ENCODE data around the gene S100A12.

The S100A12 gene

DNA sequence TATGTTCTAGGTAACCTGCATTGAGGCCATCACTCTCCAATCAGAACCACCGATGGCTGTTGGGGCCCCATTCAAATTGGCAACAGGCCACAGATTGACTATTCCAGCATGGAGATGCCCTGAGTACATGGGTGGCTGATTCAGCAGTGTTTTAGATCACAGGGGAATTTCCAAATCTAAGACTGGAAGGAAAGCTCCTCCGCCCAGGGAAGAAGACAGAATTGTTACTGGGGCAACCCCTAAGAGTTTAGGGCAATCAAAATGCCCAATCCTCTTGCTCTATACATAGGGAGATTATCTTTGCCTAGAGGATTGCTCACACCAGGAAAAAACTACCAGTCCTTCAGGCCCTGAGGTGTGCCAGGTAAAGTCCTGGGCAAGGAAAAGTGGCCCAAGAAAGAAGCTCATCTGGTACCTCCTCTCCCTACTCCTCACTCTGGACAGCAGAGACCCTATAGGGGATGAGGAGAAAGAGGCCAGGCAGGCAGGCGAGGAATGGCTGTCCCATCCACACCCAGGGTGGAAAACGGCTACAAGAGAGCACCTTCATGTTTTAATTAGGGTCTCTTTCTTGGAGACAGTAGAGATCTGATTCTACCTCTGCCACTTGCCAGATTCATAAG lies 9.6 kb upstream of the S100A12 start:
- TF ChIP-seq GATA3 (IDR thresholded peaks at IDR 0.05; ENCODE audit: low read depth, low read length), result no peak
- no peak for TF ChIP-seq GATA2 (IDR thresholded peaks at IDR 0.05; ENCODE audit: low read depth, low read length)

DNA sequence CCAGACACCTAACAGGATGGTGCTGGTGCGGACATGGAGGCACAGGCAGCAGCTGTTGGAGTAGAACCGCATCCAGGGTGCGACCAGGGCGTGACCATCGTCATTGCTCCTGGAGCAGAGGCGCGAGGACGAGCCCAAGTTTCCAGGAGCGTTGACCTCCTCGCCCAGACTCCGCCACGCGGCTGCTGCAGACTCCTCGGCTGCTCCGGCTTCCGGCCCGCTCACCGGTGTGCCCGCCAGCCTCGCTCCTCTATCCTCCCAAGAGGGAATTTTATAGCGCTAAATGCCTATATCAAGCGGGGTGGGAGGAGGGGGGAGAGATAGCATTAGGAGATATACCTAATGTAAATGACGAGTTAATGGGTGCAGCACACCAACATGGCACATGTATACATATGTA lies 5.3 kb upstream of the S100A12 start:
- TF ChIP-seq GATA2 (IDR thresholded peaks at IDR 0.05; ENCODE audit: low read depth, low read length) (no peak), GATA3 (IDR thresholded peaks at IDR 0.05; ENCODE audit: low read depth, low read length) (no peak)

DNA sequence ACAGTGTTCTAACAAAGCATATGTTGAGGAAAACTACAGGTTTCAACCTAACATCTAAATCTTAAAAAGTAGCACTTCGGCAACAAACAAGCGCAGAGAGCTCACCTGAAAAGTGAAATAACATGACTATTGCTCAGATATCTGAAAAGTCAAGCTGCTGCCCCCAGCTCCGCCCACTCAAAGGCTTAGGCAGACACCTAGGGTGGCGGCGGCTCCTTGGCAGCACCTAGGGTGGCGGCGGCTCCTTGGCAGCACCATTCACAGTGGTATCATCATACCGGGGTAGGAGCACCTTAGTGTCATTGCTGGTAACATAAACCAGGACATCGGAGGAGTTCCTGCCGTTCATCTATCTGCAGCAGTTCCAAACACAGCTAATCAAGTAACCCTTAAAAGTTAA lies 4.2 kb upstream of the S100A12 start:
- no peak for TF ChIP-seq GATA2 (IDR thresholded peaks at IDR 0.05; ENCODE audit: low read depth, low read length)
- no peak for TF ChIP-seq GATA3 (IDR thresholded peaks at IDR 0.05; ENCODE audit: low read depth, low read length)

DNA sequence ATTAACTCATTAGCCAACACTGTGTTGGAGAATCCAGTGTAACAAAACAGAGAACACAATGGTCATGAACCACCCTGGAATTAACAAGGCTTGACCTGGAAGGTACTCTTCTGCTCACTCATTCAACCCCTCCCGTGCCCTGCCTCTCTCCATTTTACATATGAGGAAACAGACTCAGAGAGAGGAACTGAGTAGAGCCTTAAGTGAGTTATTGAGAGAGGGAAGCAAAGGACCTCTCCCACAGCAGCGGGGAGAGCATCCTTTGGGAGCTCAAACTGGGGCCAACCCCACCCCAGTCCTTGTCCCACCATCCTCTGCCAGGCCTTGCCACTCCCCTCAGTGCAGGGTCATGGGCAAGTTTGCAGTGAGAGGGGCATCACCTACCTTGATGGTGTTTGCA lies 1.4 kb downstream of the S100A12 start:
- TF ChIP-seq GATA2 (IDR thresholded peaks at IDR 0.05; ENCODE audit: low read depth, low read length), result no peak
- TF ChIP-seq GATA3 (IDR thresholded peaks at IDR 0.05; ENCODE audit: low read depth, low read length), result no peak

DNA sequence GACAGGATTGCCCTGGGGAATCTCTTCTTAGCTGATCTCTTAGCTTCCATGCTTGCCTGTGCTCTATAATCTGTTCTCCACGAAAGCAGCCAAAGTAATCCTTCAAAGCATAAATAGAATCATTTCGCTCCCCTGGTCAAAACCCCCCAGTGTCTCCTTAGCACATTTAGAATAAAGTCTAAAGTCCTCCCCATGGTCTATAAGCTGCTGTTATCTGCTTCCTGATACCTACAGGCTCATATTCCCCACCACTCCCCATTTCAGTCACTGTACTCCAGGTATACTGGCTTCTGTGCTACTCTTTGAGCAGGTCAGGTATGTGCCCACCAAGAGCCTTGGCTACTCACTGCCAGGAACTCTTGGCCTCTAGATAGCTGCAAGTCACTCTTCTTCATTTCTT lies 2.9 kb downstream of the S100A12 start:
- TF ChIP-seq GATA3 (IDR thresholded peaks at IDR 0.05; ENCODE audit: low read depth, low read length) (no peak), GATA2 (IDR thresholded peaks at IDR 0.05; ENCODE audit: low read depth, low read length) (no peak)

DNA sequence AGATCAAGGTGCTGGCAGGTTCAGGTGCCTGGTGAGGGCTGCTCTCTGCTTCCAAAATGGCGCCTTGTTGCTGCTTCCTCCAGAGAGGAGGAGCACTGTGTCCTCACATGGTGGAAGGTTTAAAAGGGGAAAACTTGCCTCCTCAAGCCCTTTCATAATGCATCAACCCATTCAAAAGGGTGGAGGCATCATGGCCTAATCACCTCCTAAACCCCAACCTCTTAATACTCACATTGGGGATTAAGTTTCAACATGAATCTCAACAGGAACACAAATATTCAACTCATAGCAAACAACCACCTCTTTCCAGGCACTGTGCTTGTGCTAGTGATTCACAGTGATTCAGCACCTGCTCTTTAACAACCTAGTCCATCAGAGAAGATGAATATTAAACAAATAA lies 4.2 kb downstream of the S100A12 start:
- TF ChIP-seq GATA3 (IDR thresholded peaks at IDR 0.05; ENCODE audit: low read depth, low read length), result no peak
- TF ChIP-seq GATA2 (IDR thresholded peaks at IDR 0.05; ENCODE audit: low read depth, low read length), result no peak

DNA sequence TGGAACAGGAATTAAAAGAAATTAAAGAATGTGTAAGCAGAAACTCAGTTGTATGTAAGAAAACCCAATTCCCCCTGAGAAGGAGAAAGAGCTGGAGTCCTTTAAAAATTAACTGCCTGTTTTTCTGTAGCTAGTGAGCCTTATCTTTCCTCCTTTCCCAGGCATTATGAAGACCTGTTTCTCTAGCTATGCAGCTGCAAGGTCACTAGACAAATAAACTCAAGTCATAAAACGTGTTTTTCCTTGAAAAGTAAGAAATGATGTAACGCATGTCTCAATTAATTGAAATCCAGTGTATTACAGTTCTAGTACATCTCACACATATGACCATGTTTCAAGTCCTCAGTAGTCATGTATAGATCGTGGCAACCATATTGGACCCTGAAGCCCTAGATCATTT lies 5.3 kb downstream of the S100A12 start:
- no peak for TF ChIP-seq GATA3 (IDR thresholded peaks at IDR 0.05; ENCODE audit: low read depth, low read length)
- TF ChIP-seq GATA2 (IDR thresholded peaks at IDR 0.05; ENCODE audit: low read depth, low read length), result no peak

DNA sequence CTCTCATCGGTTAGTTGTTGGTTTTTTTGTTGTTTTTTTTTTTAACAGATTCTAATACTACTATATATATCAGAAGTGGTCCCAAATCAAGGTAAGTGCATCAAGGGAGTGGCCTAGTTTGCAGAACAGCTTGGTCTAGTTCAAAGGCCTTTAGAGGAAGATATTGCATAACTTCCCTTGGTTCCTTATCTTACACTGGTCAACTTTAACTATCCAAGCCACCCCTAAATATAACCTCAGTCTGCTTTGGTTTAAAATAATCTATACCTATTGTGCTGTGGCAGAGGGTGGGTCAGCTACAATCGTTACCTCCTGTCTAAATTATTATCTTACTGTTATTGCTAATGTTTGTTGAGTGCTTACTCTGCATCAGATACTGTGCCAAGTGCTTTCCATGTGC lies 6.9 kb downstream of the S100A12 start:
- TF ChIP-seq GATA2 (IDR thresholded peaks at IDR 0.05; ENCODE audit: low read depth, low read length) (no peak), GATA3 (IDR thresholded peaks at IDR 0.05; ENCODE audit: low read depth, low read length) (no peak)

DNA sequence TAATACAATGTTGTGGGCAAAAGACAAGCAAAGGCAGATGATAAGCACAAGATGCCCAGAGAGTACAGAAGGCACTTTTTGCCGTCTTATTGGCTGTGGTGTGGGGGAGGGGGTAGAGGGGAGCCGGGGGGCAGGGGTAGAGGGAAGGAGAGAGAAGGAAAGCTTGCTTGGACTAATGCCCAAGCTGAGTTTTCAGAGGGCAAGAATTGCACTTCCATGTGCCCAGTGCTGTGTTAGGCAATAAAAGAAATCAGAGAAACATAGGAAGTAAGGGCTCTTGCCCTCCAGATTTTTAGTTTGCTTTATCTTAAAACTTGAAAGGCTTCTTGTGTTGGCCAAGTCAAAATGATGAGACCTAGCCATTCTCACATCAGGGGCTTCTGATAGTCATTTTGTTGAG lies 8.3 kb downstream of the S100A12 start:
- TF ChIP-seq GATA3 (IDR thresholded peaks at IDR 0.05; ENCODE audit: low read depth, low read length) (no peak), GATA2 (IDR thresholded peaks at IDR 0.05; ENCODE audit: low read depth, low read length) (no peak)

DNA sequence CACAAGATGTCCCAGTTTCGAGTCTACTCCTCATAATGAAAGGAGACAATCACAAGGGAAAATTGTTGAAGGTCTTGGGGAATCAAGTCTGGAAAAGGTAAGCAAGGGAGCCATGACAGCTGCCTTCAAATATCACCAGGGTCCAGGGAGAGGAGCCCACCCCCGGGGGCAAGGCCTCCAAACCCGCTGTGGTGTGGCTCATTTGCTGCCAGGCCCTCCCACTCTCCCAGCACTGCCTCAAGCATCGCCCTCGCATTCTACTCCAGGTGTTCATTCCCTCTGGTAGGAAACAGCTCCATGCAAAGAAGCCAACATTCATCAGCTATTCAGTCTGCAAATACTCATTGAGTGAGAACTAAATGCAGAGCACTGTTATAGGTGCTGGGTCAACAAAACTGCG lies 9.2 kb downstream of the S100A12 start:
- no peak for TF ChIP-seq GATA2 (IDR thresholded peaks at IDR 0.05; ENCODE audit: low read depth, low read length)
- TF ChIP-seq GATA3 (IDR thresholded peaks at IDR 0.05; ENCODE audit: low read depth, low read length), result no peak

DNA sequence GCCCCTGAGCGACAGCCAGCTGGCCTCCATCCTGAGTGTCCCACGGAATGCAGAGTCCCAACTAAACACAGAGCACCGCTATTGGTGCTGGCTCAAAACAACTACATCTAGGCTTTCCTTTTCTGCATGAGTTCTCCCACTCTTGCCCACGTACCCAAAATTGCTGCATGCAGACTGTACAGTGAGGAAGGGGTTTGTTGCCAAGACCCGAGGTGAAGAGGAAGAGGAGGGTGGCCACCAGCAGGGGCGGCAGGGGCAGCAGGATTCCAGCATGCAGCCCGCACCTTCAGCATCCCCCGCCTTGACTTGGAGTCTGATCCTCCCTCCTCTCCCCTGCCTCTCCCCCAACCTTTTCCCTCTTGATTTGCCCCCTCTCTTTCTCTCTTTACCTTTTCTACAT lies 9.7 kb downstream of the S100A12 start:
- TF ChIP-seq GATA2 (IDR thresholded peaks at IDR 0.05; ENCODE audit: low read depth, low read length) (no peak), GATA3 (IDR thresholded peaks at IDR 0.05; ENCODE audit: low read depth, low read length) (no peak)

DNA sequence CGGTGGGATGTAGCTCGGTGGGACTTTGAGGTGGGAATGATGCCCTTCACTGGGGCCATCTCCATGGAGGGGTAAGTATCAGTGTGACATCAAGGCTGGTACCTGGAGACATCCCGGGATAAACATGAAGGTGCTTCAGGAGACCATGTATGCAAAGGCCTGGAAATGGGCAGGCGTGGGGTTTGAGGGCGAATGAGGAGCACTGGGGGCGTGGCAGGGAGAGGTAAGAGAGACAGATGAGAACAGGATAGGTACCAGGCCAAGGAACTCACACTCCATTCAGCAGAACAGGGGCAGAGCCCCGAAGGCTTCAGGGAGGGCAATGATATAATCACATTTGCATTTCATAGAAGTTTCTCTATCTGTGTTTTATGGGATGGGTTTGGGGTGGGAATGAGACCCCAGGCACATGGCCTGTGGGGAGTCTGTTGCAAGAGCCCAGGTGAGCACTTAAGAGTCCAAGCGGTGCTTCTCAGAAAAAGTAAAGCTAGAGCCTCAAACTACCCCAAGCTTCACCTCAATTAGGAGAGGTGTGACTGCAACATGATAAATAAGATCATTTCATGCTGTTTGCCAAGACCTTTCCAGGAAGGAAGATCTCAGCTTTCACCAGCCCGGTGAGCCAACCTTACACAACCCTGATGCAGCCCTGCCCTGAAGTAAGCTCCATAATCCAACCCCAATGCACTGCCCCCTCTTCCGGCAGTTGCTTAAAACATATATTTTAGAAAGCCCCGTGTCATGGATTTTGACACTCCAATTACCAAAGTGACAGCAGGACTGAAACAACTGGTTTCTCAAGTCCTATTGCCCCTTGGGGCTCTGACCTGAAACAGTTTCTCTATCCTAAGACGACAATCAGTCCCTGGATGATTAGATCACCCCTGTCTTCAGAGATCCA lies 10.4 kb downstream of the S100A12 start:
- no peak for TF ChIP-seq GATA3 (IDR thresholded peaks at IDR 0.05; ENCODE audit: low read depth, low read length)
- TF ChIP-seq GATA2 (IDR thresholded peaks at IDR 0.05; ENCODE audit: low read depth, low read length), result no peak

DNA sequence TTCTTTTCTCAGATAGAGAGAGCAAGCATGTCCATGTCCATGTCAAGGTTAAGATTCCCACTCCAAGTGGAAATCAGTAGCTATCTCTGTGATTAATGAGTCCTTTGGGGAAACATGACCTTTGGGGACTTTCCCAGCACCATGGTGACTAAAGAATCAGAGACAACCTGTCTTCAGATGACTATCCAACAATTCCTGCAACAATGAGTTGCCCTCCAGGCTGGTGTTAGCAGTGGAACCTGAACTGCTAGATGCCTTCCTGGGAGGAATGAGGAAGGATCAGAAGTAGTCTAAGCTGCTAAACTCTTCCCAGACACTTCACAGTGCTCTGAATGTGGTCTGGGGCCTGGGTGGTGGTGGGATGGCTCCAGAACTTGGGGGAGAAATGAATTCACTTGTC lies 11.3 kb downstream of the S100A12 start:
- TF ChIP-seq GATA2 (IDR thresholded peaks at IDR 0.05; ENCODE audit: low read depth, low read length), result no peak
- no peak for TF ChIP-seq GATA3 (IDR thresholded peaks at IDR 0.05; ENCODE audit: low read depth, low read length)

DNA sequence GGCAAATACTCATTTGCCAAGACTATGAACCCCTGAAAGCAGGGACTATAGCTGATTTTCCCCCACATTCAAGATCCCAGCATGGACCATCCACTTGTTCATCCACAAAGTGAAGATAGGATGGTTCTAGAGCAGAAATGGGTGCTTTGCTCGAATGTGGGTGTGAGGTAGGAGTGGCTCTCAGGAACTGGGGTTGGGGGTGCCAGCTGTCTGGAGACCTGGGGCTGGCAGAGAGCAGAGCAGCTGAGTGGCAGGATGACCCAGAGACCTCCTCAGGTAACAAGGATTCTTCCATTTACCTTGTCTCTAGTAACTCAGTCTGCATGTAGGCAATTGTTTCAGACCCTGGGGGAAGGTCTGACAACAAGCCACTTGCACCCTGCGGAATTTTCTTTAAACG lies 11.8 kb downstream of the S100A12 start:
- TF ChIP-seq GATA3 (IDR thresholded peaks at IDR 0.05; ENCODE audit: low read depth, low read length) (no peak), GATA2 (IDR thresholded peaks at IDR 0.05; ENCODE audit: low read depth, low read length) (no peak)

DNA sequence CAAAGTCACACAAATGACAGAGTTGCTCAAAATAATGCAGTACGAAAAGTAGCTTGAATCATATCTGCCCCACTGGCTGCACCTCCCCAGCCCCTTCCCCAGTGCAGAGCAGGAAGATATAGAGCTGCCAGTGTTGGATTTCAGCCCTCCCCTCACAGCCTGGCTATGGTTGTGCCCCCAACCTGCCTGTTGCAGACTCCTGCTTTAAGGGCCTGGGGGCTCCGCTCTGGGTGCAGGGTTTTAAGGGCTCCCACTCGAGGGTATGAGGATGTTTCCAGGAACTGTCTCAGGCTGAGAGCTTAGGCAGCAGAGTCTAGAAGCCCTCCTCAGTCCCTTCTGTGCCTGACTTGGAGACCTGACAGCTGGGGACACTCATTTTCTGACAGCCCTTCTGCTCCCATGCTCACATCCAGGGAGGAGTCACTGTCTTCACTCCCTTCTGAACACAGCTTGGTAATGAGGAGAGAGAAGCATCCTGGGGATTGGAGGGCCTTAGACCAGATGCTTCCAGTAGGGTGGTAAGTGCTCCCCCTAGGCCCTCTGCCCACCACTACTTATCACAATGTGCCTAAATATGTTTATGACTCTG lies 13.1 kb downstream of the S100A12 start:
- TF ChIP-seq GATA3 (IDR thresholded peaks at IDR 0.05; ENCODE audit: low read depth, low read length) (no peak), GATA2 (IDR thresholded peaks at IDR 0.05; ENCODE audit: low read depth, low read length) (no peak)

All from SH-SY5Y (cell line).